GM10847 (cell line): Measurements from ENCODE around the gene CADM1.

Source experiments
- POLR2A ChIP-seq: IDR thresholded peaks from 2 replicates; pipeline ENCODE4 v1.6.1; 2011; ENCODE audit not compliant: insufficient read length; ENCODE audit errors: extremely low read depth

The CADM1 gene

GRCh38 chr11:115168686-115169085 lies 335.5 kb downstream of the CADM1 start:
- no peak for TF ChIP-seq POLR2A

GRCh38 chr11:115168229-115168671 lies 336.0 kb downstream of the CADM1 start:
- no peak for TF ChIP-seq POLR2A

- TF ChIP-seq POLR2A, result no peak
Measured at GRCh38 chr11:115167456-115167855, 336.8 kb downstream of the CADM1 start.

- no peak for TF ChIP-seq POLR2A
Measured at GRCh38 chr11:115166820-115167219, 337.4 kb downstream of the CADM1 start.

DNA sequence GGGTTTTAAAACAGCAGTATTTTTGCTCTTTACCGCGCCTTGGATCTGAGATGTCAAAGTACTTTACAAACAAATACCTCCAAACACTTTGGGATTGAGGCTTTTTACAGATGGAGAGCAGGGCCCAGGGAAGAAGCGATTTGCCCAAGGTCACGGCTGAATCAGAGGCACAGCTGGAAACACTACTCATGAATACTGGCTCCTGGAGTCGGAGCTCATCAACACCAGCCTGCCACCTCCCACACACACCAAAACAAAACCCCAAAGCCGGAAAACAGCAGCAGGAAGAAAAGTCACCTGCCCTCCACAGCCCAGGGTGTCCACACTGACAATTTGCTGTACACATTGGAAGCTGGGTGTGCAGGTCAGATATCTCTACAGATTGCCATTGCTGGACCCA lies 339.4 kb downstream of the CADM1 start:
- TF ChIP-seq POLR2A, result no peak

- no peak for TF ChIP-seq POLR2A
Measured at GRCh38 chr11:115162919-115163318, 341.3 kb downstream of the CADM1 start.

DNA sequence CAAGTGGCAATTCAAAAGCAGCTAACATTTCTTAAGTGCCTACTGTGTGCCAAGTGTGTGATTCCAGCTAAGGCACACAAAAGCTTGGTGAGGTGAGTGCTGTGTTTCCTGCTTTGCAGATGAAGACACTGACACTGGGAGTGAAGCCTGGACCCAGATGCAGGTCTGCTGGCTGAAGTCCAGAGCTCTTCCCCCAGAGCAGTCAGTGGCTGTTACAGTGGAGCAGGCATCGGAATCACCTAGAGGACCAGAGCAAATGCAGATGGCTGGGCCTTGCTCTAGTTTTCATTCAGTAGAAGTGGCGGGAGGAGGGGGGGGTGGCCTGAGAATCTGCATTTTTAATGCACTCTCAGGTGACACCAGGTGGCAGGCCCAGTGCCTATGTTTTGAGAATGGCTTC lies 342.3 kb downstream of the CADM1 start:
- TF ChIP-seq POLR2A, result no peak

- no peak for TF ChIP-seq POLR2A
Measured at GRCh38 chr11:115159207-115159606, 345.0 kb downstream of the CADM1 start.

- TF ChIP-seq POLR2A, result no peak
Measured at GRCh38 chr11:115158053-115158452, 346.2 kb downstream of the CADM1 start.

GRCh38 chr11:115157247-115157646 lies 347.0 kb downstream of the CADM1 start:
- TF ChIP-seq POLR2A, result no peak

DNA sequence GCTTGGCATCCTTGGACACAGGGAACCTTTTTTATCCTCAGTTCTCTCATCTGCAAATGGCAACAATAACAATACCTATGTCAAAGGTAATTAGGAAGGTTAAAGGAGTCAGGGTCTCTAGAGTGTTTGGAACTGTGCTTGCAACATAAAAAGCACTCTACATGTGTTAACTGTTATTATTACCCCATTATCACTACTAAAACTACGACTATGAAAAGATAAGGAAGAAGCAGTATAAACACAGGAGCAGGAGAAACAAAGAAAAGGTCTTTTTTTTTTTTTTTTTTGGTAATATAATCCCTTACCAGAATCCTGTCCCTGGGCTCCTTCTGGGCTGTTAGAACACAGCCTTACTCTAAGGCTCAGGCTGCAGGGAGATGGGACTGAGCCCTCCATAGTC lies 348.2 kb downstream of the CADM1 start:
- no peak for TF ChIP-seq POLR2A

DNA sequence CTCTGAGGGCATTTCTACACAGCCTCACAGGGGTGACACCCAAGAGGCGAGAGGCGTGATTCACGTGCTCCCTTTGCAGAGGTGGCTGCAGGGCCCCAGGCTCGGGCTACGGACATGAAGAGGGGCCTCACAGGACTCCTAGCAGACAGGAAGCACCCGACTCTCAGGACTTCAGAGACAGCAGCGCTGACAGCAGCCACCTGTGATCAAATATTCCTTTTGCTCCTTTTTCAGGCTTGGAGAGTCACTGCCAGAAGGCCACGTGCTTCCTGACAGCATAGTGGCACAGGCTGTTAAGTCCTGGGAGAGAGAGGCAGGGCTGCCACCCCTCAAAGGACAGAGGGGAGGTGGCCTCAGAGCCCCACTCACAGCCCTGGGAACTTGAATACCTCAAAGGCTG lies 348.9 kb downstream of the CADM1 start:
- no peak for TF ChIP-seq POLR2A

- no peak for TF ChIP-seq POLR2A
Measured at GRCh38 chr11:115154355-115154736, 349.9 kb downstream of the CADM1 start.

DNA sequence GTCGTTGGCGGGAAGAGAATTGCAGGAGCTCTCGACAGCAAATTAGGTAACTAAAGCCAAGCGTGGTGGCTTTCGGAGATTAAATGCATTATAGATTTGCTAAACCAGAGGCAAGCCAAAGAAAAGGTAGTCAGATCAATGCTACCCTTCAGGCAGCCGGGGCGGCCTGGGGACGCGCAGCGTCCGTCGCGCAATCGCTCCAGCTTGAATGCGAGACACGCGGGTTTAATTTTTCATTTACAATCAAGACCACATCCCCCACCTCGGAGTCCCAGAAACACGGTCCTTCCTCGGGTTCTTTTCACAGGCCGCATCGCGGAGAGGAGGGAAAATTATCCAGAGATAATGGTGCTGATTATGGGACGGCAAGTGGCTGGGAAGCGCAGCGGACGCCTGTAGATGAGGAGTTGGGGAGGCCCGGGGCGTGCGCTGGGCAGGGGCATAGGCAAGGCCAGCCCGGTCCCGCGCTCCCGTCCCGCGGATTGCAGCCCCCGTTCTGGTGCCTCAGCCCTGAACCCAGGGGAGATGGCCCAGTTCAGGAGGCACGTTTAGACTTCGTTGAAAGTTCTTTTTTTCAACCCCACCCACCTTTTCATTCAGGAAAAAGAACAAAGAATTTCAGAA lies 350.4 kb downstream of the CADM1 start:
- no peak for TF ChIP-seq POLR2A

GRCh38 chr11:115153135-115153534 lies 351.1 kb downstream of the CADM1 start:
- no peak for TF ChIP-seq POLR2A

DNA sequence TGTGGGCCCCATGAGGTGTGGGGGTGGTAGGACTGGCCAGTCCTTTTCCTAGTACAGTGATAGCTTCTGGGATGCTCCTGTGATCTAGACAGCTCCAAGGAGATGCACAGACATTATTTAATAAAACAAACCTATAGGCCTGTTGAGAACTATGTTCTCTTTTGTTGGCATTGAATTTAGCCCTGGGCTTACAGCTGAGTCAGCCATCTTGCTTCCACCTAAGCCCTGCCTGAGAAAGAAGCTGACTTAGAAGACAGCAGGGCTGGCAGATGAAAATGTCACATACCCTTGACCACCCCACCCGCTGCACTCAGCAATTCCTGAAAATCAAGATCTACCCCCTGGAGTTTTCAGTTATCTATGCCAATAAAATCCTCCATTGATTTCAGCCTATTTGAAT lies 353.2 kb downstream of the CADM1 start:
- TF ChIP-seq POLR2A, result no peak

GRCh38 chr11:115148691-115149090 lies 355.5 kb downstream of the CADM1 start:
- no peak for TF ChIP-seq POLR2A
